HG03135 (cell line): Measurements from ENCODE around the gene OTOR.

Source experiments
- ATAC-seq: cut with Tn5 transposase; IDR thresholded peaks from one replicate; pipeline ENCODE4 v1.9.1; 2021; ENCODE audit warnings: mild to moderate bottlenecking, moderate library complexity; ENCODE audit not compliant: unreplicated experiment

The OTOR gene

GRCh38 chr20:16747291-16747811 is 807 bp upstream of the OTOR start:
- no peak for ATAC-seq

- no peak for ATAC-seq
Observed at GRCh38 chr20:16749573-16749972, 1.4 kb downstream of the OTOR start.

DNA sequence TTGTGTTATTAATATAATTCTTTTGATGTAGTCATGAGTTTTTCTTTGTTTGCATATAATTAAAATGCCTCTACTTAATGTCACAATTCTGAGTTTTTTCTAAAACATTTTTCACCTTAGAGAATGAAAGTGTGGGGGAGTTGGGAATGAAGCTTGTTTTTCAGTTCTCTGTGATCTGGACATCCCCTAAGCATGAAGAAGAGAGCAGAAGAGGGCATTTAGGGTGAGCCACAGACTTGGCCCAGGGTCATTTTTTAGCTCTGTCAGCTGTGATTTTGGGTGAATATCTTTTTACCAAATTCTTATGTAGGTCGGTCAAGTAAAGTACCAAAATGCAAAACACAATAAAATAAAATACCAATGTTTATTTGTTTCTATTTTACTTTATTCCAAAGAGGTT is 3.9 kb downstream of the OTOR start:
- no peak for ATAC-seq

- no peak for ATAC-seq
Observed at GRCh38 chr20:16752901-16753300, 4.7 kb downstream of the OTOR start.

DNA sequence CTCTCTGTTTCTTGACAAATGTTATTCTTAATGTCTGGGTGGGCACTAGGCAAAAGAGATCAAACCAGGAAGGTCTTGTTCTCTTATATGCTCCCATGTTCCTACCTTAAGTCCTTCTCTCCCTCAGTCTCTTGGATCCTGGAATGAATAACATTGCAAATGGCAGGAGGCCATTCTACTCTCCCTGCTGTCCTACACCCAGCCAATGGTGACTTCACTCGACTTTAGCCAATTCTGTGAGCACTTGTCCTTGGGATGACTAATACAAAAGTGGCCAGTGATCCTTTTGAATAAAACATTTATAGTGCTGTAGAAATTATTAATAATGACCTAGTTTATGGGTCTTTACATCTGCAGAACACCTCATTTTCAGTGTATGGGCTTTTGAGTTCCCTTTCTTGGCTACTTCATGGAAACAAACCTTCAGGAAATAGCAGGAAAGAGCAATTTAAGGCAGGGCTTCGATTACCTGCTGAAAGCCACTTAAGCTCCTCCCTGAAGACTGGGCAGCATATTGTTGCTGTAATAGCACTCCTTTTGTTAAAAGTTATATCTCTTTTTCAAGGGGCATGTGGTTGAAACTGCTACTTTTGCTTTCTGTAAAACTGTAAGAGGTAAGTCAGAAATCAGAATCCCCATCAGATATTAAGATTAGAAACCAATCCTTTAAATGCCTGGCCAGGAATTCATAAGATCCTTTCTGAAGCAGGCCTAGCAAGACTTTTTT is 10.5 kb downstream of the OTOR start:
- no peak for ATAC-seq

DNA sequence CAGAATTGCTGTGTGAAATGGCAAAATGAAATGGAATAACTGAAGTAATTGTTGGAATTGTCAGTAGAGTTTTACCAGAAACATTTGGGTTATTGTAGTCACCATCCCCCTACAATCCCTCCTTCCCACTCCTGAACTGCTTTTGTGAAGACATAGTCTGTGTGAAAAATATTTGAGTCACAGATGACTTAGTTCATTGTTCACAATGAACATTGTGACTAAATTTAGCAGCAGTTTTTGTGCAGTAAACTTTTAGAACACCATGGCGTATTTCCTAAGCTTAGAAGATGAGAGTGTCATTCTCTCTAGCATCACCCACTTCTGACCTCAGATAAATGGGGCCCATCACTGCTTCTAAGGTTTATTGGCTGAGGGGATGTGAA is 11.0 kb downstream of the OTOR start:
- no peak for ATAC-seq

DNA sequence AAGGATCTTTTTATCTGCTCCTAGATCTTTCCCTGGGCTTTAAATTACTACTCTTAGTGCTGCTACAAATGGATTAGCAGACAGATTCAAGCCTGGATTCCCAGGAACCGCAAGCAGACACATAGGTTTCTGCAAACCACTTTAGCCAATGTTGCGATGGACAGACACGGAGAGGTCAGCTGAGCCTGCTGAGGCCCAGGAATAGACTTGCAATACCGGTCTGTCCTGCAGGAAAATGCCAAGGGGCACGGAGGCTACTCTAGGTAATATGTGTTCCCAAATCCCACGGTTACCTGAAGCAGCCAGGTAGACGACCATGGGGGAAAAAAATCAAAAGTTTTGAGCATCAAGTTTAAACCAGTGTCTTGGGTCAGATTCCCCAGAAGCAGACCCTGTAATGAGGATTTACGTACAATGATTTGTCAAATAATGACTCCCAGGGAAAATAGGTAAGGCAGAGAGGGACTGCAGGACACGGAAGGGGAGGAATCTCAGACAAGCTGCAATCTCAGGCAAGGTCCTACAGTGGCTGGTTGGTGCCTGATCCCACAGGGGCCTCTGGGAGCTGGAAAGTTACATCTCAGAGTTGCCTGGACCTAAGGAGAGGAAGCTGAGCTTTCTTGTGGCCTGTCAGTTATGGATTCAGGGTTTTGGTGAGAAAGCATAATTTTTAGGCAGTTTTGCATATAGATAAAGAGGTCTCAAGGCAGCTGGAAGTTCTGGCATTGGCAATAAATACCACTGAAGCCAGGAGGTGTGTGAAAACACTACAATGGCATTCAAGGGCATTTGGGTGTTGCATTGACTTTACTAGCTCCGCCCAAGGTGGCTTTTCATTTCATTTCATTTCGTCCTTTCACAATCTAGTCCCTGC is 12.5 kb downstream of the OTOR start:
- no peak for ATAC-seq

- no peak for ATAC-seq
Observed at GRCh38 chr20:16761305-16761829, 13.2 kb downstream of the OTOR start.

- no peak for ATAC-seq
Observed at GRCh38 chr20:16764560-16764959, 16.4 kb downstream of the OTOR start.

- no peak for ATAC-seq
Observed at GRCh38 chr20:16771213-16771612, 23.1 kb downstream of the OTOR start.

- ATAC-seq = no peak
Observed at GRCh38 chr20:16775961-16776360, 27.8 kb downstream of the OTOR start.

- no peak for ATAC-seq
Observed at GRCh38 chr20:16777126-16777525, 29.0 kb downstream of the OTOR start.

DNA sequence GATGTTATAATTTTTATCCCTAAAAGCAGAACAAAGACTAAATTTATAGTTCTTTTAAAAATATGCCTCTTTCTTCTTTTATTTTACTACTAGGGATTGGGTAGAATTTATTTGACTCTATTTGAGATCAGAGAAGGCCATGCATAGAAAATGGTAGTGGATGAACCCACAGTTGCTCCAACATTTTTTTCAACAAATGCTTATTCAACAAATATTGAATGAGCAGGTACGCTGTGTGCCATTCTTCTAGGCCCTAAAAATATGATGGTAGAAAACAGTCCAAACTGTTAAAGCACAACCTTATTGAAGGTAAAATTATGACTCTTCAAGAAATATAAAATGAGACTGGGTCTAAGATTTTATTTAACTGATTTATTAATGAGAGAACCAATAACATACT is 30.0 kb downstream of the OTOR start:
- ATAC-seq = no peak

DNA sequence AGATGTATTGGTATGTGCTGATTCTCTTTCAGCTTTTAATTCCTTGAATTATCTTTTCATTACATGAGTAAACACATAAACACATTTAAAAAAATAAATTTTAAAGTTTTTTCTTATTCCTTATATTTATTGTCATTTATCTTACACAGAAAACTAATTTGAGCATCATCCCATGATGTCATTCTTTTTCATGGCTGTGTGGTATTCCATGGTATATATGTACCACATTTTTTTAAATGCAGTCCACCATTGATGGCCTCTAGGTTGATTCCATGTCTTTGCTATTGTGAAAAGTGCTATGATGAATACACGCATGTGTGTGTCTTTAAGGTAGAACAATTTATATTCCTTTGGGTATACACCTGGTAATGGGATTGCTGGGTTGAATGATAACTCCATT is 33.3 kb downstream of the OTOR start:
- no peak for ATAC-seq

- no peak for ATAC-seq
Observed at GRCh38 chr20:16785226-16785625, 37.1 kb downstream of the OTOR start.
